GDM1 (cell line): ENCODE data around the gene GPX5.

ENCODE experiments used
- DNase-seq: peaks from one replicate; lab custom pipeline; 2025; lab: John Stamatoyannopoulos, UW

Gene GPX5

DNA sequence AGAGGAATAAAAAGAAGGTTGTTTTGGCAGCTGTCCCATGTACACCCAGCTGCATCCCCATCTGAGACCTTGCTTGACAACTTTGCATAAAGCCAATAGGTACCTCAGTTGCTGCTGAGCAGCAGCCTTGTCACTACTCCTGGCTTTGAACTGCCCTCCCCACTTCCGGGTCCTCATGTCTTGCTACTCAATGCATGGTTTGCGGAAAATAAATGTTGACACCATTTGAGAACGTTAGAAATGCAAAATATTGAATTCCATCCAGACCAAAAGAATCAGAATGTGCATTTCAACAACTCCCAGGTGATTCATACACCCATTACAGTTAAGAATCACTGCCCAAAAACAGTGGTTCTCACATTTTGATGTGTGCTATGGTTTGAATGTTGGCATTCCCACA, 32.9 kb downstream of the GPX5 start:
- DNase-seq, result no peak

- DNase-seq, result no peak
Measured at GRCh38 chr6:28563430-28564095, 37.9 kb downstream of the GPX5 start.

- no peak for DNase-seq
Measured at GRCh38 chr6:28565823-28566526, 40.3 kb downstream of the GPX5 start.

- DNase-seq, result no peak
Measured at GRCh38 chr6:28566527-28567252, 41.0 kb downstream of the GPX5 start.

- DNase-seq, result no peak
Measured at GRCh38 chr6:28567506-28567905, 41.8 kb downstream of the GPX5 start.

- DNase-seq, result no peak
Measured at GRCh38 chr6:28568515-28569108, 42.9 kb downstream of the GPX5 start.

- DNase-seq, result no peak
Measured at GRCh38 chr6:28569748-28570147, 44.1 kb downstream of the GPX5 start.

DNA sequence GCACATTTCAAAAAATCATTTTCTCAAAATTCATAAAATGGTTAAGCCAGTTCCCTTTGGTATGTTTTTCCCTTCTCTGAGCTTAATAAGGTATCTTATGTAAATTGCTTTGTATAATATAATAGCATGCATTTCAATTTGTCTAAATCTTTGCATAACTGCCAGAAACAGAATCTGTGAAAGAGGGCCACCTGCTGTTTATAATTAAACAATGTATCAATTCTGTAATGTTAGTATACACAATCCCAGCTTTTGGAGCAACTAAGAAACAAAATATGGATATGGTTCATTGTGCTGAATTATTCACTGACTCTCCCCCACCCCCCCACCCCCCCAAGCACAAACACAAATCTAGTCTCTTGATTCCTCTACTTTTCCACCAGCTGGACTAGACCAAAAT, 54.8 kb downstream of the GPX5 start:
- DNase-seq, result no peak

- DNase-seq, result no peak
Measured at GRCh38 chr6:28583463-28583862, 57.8 kb downstream of the GPX5 start.
